Activated naive CD8-positive, alpha-beta T cell (primary cell): ENCODE measurements around the gene SLC7A6OS.

Experiments used
- H3K27ac Mint-ChIP-seq: one replicate; pipeline ENCODE4 v1.8.0; 2021; ENCODE audit warnings: mixed read lengths
- H3K27me3 Mint-ChIP-seq: one replicate; pipeline ENCODE4 v1.8.0; 2021; ENCODE audit warnings: mixed read lengths
- H3K36me3 Mint-ChIP-seq: one replicate; pipeline ENCODE4 v1.8.0; 2021; ENCODE audit warnings: mixed read lengths
- H3K4me1 Mint-ChIP-seq: one replicate; pipeline ENCODE4 v1.8.0; 2021; ENCODE audit warnings: low read depth, mixed read lengths
- H3K4me3 Mint-ChIP-seq: one replicate; pipeline ENCODE4 v1.8.0; 2021; ENCODE audit warnings: mild to moderate bottlenecking, mixed read lengths
- H3K9me3 Mint-ChIP-seq: one replicate; pipeline ENCODE4 v1.8.0; 2021; ENCODE audit warnings: low read depth, mixed read lengths

SLC7A6OS gene

DNA sequence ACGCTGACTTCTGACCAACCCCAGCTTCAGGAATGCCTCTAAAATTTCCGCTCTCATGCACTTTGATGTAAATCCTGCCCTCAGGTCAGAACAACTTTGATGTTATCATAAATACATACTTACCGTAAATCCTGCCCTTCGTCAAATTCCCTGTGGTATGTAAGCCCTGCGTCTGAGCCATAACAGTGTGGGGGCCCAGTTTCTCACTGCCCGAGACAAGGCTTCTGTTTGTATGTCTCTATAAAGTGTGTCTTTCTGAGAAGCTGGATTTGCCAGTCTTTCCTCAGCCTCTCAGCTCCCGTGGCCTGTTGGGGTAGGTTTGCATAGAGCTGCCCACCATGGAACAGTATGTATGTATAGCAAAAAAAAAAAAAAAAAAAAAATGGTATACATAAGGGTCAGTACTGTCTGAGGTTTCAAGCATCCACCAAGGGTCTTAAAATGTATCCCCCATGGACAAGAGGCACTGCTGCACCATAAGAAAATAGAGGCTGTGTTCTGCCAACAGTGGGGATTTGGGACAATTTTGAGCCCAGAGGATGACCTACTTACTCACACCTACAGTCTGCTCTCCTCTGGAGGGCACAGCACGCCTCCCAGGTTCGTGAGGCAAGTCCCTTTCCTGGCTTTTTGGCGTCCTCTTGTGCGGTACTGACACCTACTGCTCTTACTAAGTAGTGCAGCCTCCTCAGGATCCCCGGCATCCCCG lies 17.6 kb upstream of the SLC7A6OS start:
- H3K27me3 Mint-ChIP-seq: no peaks in the 10 kb centered on the region
- no peak overlapping the region for H3K27ac Mint-ChIP-seq
- peaks cover 15% of the 10 kb centered on the region for H3K4me1 Mint-ChIP-seq
- no peaks in the 10 kb centered on the region for H3K9me3 Mint-ChIP-seq
- no peak overlapping the region for H3K4me3 Mint-ChIP-seq
- peaks cover 11% of the 10 kb centered on the region for H3K36me3 Mint-ChIP-seq

DNA sequence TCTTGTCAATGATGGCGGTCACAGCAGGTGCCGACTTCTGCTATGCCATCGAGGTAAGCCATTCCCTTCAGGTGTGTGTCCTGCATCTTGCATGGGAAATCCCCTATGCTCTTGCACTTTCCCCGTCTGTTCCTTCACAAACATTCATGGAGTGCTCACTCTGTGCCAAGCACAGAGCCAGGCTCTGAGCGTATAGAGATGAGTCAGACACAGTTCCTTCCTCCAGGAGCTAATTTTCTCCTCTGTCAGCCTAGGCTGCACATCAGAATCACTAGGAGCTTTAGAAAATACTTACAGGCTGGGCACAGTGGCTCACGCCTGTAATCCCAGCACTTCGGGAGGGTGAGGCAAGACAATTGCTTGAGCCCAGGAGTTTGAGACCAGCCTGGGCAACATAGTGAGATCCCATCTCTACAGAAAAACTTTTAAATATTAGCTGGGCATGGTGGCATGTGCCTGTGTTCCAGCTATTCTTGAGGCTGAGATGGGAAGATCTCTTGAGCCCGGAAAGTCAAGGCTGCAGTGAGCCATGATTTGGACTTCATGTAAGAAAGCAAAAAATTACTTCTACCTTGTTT lies 14.1 kb upstream of the SLC7A6OS start:
- H3K27ac Mint-ChIP-seq: no peak overlapping the region
- no peak overlapping the region for H3K4me3 Mint-ChIP-seq
- H3K36me3 Mint-ChIP-seq: peaks cover 6% of the 10 kb centered on the region
- H3K9me3 Mint-ChIP-seq: no peaks in the 10 kb centered on the region
- peaks cover 14% of the 10 kb centered on the region for H3K4me1 Mint-ChIP-seq
- H3K27me3 Mint-ChIP-seq: no peaks in the 10 kb centered on the region

DNA sequence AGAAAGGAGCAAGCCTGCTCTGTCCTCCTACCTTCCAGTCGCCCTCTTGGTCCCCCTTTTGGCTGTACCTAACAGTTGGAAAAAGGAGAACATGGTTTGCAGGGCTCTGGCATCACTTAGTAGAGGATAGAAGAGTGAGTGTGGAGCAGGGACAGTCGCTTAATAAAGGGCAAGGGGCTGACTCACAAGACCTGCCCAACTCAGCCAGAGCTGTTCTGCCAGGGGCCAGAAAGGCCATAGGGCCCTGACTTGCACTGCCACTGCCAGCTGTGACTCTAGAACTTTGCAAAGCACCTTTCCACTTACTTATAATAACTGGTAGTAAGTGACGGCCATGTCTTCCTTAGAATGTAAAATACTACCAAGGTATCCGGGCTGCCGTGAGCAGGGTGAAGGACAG lies 13.6 kb upstream of the SLC7A6OS start:
- Mint-ChIP-seq H3K4me3 (no peak overlapping the region), H3K4me1 (peaks cover 18% of the 10 kb centered on the region), H3K27me3 (no peaks in the 10 kb centered on the region), H3K36me3 (peaks cover 6% of the 10 kb centered on the region), H3K27ac (no peak overlapping the region), H3K9me3 (no peaks in the 10 kb centered on the region)

DNA sequence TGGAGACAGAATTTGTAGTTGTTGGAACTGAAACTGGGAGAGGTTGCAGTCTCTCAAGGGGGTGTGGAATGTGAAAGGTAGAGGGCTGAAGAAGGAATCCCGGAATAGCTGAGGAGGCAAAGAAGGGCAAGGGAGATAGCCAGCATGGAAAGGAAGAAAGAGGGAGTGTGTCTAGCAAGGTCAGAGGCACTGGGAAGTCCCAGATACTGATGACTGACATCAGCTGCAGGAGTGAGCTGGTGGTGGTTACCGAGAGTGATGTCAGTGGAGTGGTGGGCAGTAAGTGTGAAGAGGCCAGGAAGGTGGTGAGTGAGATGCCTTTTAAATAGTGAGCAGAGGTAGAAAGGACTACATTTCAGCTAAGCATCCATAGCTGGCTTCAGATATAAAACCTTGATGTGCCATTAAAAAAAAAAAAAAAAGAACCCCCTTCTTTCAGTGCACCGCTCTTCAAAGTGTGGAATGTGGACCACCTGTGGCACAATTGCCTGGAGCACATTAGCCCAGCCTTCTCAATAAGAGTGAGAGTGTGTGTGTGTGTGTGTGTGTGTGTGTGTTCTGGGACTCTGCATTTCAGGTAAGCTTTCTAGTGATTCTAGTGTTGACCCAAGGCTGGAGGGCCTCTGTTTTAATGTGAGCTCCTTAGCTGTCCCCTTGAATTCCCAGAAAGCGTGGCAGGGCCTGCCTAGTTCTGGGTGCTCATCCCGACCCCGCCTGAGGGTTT lies 8.6 kb upstream of the SLC7A6OS start:
- H3K4me3 Mint-ChIP-seq: peak overlapping the region; percentile 4
- H3K36me3 Mint-ChIP-seq: peaks cover 6% of the 10 kb centered on the region
- no peaks in the 10 kb centered on the region for H3K9me3 Mint-ChIP-seq
- H3K27me3 Mint-ChIP-seq: no peaks in the 10 kb centered on the region
- H3K27ac Mint-ChIP-seq: peak overlapping the region; percentile 83
- H3K4me1 Mint-ChIP-seq: peaks cover 32% of the 10 kb centered on the region

DNA sequence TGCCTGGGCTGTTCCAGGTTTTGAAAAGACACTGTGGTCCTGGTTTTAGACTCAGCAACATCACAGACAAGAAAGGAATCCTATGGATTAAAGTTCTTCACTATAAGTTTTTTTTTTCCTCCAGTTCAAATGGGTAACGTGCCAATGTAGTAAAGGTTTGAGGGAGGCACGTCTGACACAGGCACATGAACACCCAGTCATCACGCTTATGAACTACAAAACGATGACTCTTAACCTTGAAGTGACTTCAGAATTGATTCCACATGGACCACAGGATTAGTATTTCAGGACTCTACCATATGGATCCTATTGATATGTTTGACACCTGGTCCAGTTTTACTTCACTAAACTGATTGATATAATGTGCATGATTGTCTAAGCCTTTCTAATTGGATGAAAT lies 2.4 kb upstream of the SLC7A6OS start:
- Mint-ChIP-seq H3K4me3 (peak overlapping the region; percentile 57), H3K4me1 (peaks cover 43% of the 10 kb centered on the region), H3K27ac (peak overlapping the region; percentile 18), H3K9me3 (no peaks in the 10 kb centered on the region), H3K27me3 (no peaks in the 10 kb centered on the region), H3K36me3 (peaks cover 12% of the 10 kb centered on the region)

DNA sequence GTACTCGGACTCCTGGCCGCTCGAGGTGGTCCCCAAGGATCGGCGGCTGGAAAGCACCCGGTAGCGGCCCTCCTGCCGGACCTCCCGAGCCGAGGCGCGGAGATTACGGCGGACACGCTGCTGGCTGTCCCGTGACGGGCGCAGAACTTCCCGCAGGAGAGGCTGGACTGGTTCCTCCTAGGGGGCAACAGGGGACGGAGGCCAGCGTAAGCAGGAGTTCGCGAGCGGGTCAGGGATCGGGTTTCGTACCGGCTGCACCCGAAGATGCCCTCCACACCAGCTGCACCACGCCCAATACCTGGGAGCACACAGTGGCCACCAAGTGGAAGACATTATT lies 341 bp downstream of the SLC7A6OS start:
- H3K4me1 Mint-ChIP-seq: peaks cover 47% of the 10 kb centered on the region
- H3K36me3 Mint-ChIP-seq: peaks cover 10% of the 10 kb centered on the region

DNA sequence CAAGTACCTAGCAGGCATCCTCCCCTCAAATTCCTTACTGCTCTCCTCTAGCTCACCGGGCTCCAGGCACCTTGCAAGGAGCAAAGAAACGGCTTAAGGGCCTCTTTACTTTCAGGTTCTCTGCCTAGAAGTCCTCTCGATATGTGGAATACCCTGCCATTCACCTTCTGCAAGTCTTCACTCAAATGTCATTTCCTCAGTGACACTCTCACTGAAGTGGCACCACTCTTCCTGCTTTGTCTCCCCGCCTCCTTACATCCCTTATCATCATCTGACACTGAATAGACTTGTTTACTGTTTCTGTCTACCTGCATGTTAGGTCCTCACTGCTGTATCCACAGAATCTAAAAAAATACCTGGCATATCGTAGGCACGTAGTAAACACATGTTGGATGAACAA lies 947 bp downstream of the SLC7A6OS start:
- no peaks in the 10 kb centered on the region for H3K27me3 Mint-ChIP-seq
- H3K36me3 Mint-ChIP-seq: peaks cover 10% of the 10 kb centered on the region
- H3K4me1 Mint-ChIP-seq: peaks cover 44% of the 10 kb centered on the region
- H3K9me3 Mint-ChIP-seq: no peaks in the 10 kb centered on the region
- peak overlapping the region; percentile 98 for H3K27ac Mint-ChIP-seq
- peak overlapping the region; percentile 99 for H3K4me3 Mint-ChIP-seq

More for the DNA sequence above, 341 bp downstream of the SLC7A6OS start:
- peak overlapping the region; percentile 98 for H3K27ac Mint-ChIP-seq
- no peaks in the 10 kb centered on the region for H3K9me3 Mint-ChIP-seq
- H3K4me3 Mint-ChIP-seq: peak overlapping the region; percentile 99
- no peaks in the 10 kb centered on the region for H3K27me3 Mint-ChIP-seq

DNA sequence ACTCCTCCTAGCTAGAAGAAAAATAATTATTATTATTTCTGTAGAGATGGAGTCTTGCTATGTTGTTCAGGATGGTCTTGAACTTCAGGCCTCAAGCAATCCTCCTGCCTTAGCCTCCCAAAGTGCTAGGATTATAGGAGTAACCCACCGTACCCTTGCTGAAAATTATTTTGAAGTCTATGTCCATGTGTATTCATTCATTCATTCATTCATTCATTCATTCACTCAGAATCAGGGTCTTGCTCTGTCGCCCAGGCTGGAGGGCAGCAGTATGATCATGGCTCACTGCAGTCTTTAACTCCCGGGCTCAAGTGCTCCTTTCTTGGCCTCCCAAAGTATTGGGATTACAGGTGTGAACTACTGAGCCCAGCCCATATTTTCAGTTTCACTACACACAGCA lies 4.1 kb downstream of the SLC7A6OS start:
- Mint-ChIP-seq H3K4me1 (peaks cover 28% of the 10 kb centered on the region), H3K9me3 (no peaks in the 10 kb centered on the region), H3K27me3 (no peaks in the 10 kb centered on the region), H3K4me3 (no peak overlapping the region), H3K27ac (peak overlapping the region; percentile 50), H3K36me3 (peaks cover 14% of the 10 kb centered on the region)

DNA sequence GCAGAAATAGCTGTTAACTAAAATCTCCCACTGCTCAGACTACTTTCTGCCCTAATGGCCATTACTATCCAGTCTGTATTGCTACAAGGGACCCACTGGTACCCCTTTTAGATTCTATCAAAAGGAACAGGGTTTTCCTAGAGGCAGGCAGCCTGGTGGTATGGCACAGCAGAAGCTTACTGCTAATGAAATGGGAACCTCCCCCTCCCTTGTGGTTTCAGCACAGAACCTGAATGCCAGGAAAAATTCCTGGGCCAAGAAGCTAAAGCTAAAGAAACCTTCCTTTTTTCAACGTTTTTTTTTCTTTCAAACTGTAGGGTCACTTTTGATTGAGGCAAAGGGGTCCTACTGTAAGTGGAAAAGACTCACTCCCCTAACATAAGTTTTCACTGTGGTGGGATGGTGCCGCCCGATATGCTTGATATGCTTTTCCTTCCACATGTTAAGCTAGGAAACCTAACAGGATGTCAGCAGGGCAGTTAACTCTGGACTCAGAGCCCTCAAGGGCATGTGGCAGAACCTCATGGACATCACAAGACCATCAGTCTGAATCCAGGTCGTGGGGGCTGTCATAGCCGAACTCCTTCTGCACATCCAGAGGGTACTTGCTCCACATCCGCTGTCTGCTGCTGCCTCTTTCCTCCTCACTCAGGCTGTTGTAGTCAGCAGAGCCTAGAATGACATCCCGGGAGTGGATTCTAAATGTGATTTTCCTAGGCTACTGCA lies 9.8 kb downstream of the SLC7A6OS start:
- H3K27ac Mint-ChIP-seq: peak overlapping the region; percentile 46

DNA sequence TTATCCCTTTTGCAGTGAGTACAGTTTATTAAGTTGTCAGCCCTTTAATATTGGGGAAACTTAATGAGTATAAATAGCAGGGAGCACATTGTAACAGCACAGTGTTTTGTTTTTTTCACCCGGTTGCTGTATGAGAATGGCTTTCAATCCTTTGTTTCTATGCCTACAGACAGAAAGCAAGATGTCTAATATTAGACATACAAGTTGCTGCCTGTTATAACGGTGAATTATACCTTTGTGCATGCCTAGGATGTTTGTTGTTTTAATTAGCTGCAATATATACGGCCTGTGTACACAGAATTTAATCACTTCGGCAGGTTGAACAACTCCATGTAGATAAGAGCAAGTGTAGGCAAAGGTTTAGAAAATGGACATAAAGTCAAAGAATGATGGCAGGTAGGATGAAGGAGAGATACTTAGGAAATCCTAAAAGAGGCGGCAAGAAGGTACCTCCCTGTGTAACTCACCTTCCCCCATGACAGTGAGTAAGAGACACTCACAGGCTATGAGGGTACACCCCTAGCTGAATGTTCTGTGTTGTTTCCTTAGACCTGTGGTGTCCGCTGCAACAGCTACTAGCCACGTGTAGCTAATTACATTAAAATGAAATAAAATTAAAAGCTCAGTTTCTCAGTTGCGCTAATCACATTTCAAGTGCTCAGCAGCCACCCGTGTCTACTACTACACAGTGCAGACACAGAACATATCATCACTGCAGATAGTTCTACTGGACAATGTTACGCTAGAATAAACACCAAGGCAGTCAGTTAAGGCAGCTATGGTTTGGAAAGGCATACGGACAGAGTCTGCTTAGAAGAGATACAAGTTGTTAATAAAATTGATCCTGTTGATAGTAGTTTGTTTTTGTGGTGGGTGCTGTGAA lies 10.9 kb downstream of the SLC7A6OS start:
- Mint-ChIP-seq H3K27ac (peak overlapping the region; percentile 81), H3K4me1 (peaks cover 25% of the 10 kb centered on the region), H3K36me3 (peaks cover 10% of the 10 kb centered on the region), H3K9me3 (no peaks in the 10 kb centered on the region), H3K4me3 (no peak overlapping the region), H3K27me3 (no peaks in the 10 kb centered on the region)

More for the DNA sequence above, 9.8 kb downstream of the SLC7A6OS start:
- no peak overlapping the region for H3K4me3 Mint-ChIP-seq
- H3K27me3 Mint-ChIP-seq: no peaks in the 10 kb centered on the region
- peaks cover 25% of the 10 kb centered on the region for H3K4me1 Mint-ChIP-seq
- no peaks in the 10 kb centered on the region for H3K9me3 Mint-ChIP-seq
- H3K36me3 Mint-ChIP-seq: peaks cover 10% of the 10 kb centered on the region

DNA sequence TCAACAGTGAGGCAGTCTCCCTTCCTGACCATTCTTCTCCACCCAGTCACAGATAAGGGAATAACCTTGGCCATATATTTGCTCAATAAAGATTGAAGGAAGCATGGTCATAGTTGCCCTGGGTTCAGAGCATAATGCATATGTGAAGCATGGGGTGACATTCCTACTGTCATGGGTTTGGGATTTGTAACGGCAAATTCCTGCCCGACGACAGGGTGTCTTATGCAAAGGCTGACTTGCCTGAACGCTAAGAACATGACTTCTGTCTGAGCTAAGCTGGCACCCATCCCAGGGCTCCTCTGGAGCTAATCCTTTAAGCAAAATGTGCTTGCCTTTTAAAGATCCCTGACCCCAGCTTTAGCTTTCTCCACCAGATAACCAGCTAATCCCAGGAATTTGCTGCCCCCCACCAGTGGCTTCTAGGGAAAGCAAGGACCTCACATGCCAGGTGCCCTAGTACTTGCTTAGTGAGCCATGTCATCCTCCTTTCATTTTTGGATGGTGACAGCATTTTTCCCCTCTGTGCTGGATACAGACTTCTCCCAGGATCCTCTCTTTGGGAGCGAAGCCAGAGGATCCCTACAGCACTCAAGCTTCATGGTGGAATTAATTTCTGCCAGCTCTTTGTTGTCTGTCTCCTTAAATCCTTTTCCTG lies 11.7 kb downstream of the SLC7A6OS start:
- H3K4me3 Mint-ChIP-seq: no peak overlapping the region
- no peaks in the 10 kb centered on the region for H3K27me3 Mint-ChIP-seq
- peaks cover 27% of the 10 kb centered on the region for H3K4me1 Mint-ChIP-seq
- H3K36me3 Mint-ChIP-seq: peaks cover 12% of the 10 kb centered on the region
- H3K27ac Mint-ChIP-seq: peak overlapping the region; percentile 81
- no peaks in the 10 kb centered on the region for H3K9me3 Mint-ChIP-seq

DNA sequence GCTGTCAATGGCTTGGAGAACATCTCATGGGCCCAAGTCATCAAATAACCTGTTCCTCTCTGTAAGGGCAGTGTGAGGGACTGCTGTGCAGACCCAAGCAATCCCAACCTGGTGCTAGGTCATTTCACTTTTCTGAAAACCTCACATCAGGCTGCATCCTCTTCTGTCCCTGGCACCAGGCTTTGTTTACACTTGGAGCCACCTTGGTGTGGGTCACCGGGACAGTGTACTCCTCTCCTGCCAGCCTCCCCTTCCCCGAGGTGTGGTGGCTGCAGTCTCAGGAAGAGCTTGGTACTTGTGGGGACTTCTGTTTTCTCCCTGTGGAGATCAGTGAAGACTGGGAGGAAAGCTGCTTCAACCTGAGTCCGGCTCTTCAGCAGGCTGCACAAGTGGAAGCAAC lies 12.4 kb downstream of the SLC7A6OS start:
- peaks cover 17% of the 10 kb centered on the region for H3K36me3 Mint-ChIP-seq
- H3K27me3 Mint-ChIP-seq: no peaks in the 10 kb centered on the region
- peaks cover 32% of the 10 kb centered on the region for H3K4me1 Mint-ChIP-seq
- peak overlapping the region; percentile 54 for H3K27ac Mint-ChIP-seq
- H3K4me3 Mint-ChIP-seq: no peak overlapping the region
- H3K9me3 Mint-ChIP-seq: no peaks in the 10 kb centered on the region

DNA sequence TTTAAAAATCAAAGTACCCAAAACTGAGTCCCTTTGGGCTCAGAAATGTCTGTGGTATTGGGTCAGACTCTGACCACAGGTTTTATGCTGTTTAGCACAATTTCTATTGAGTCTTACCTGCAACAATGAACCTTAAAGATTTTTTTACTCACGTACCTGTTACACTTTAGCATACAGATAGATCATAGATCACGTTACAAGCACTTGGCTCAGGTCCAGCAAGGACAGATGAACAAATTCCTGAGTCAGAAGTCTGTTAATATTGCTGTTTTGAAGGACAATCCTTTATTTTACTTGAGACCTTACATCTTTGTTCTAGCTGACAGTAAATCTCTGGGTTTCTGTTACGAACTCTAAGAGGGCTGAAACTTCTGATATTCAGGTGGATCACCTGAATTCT lies 12.8 kb downstream of the SLC7A6OS start:
- Mint-ChIP-seq H3K9me3 (no peaks in the 10 kb centered on the region), H3K27me3 (no peaks in the 10 kb centered on the region), H3K36me3 (peaks cover 17% of the 10 kb centered on the region), H3K4me1 (peaks cover 34% of the 10 kb centered on the region), H3K4me3 (no peak overlapping the region), H3K27ac (peak overlapping the region; percentile 54)

DNA sequence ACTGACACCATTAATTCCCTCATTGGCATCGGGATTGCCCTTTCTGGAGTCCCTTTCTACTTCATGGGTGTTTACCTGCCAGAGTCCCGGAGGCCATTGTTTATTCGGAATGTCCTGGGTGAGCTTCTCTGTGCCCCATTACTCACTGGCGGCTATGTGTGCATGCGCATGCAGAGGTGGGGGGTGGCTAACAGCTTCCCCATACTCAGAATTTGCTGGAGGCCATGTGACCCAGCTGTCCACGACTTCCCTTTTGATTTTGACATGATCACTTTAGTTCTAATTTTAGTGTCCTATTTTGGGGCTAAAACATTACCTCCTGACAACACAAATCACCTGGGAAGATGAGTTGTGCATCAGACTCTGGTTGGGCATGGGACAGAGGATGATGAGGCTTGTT lies 14.1 kb downstream of the SLC7A6OS start:
- H3K4me3 Mint-ChIP-seq: no peak overlapping the region
- peaks cover 11% of the 10 kb centered on the region for H3K36me3 Mint-ChIP-seq
- no peaks in the 10 kb centered on the region for H3K9me3 Mint-ChIP-seq

More for the DNA sequence above, 14.1 kb downstream of the SLC7A6OS start:
- H3K27me3 Mint-ChIP-seq: no peaks in the 10 kb centered on the region
- H3K4me1 Mint-ChIP-seq: peaks cover 41% of the 10 kb centered on the region
- peak overlapping the region; percentile 67 for H3K27ac Mint-ChIP-seq
